Spleen (tissue), 13 donors: ENCODE results near the gene NFATC2. TPM values are rescaled to one million over a fixed set of nuclear protein-coding genes. Genes with fewer than 3 reads are reported as not detected.

ENCODE experiments used
- DNase-seq: peaks from one replicate; pipeline ENCODE4 v3.0.0-alpha.2; 2020
- H3K27ac ChIP-seq, 8 donors: fragments of 200-600 bp; sonication (generic) in 7 of 8; 1 replicate in 4 of 8; 2 replicates in 4 of 8; pipeline versions ENCODE4 v1.5.0 to v1.8.0; 2016 to 2021; ENCODE audit warnings: inconsistent platforms in 4 of 8, mild to moderate bottlenecking in 4 of 8, moderate library complexity in 1 of 8
- H3K27me3 ChIP-seq, 7 donors: fragments of 200-600 bp; sonication (generic) in 6 of 7; replicated peaks in 1 of 7; 1 replicate in 4 of 7; 2 replicates in 3 of 7; pipeline versions ENCODE4 v1.5.0 to v1.8.0; 2016 to 2021; ENCODE audit warnings: inconsistent platforms in 3 of 7, mild to moderate bottlenecking in 1 of 7
- H3K36me3 ChIP-seq, 6 donors: fragments of 200-600 bp; sonication (generic) in 5 of 6; 1 replicate in 4 of 6; 2 replicates in 2 of 6; pipeline versions ENCODE4 v1.5.0 to v1.8.0; 2016 to 2021; ENCODE audit warnings: inconsistent platforms in 2 of 6
- H3K4me1 ChIP-seq, 6 donors: fragments of 200-600 bp; sonication (generic) in 5 of 6; 1 replicate in 3 of 6; 2 replicates in 3 of 6; pipeline versions ENCODE4 v1.5.0 to v1.8.0; 2016 to 2021; ENCODE audit warnings: inconsistent platforms in 3 of 6
- H3K4me3 ChIP-seq, 8 donors: fragments of 200-600 bp; sonication (generic) in 7 of 8; 1 replicate in 4 of 8; 2 replicates in 4 of 8; pipeline versions ENCODE4 v1.5.0 to v1.8.0; 2016 to 2021; ENCODE audit warnings: inconsistent platforms in 4 of 8, mild to moderate bottlenecking in 4 of 8, moderate library complexity in 2 of 8
- H3K9me3 ChIP-seq, 8 donors: fragments of 200-600 bp; sonication (generic) in 7 of 8; 1 replicate in 4 of 8; 2 replicates in 4 of 8; pipeline versions ENCODE4 v1.5.0 to v1.8.0; 2016 to 2021; ENCODE audit warnings: inconsistent platforms in 4 of 8
- POLR2A ChIP-seq, 3 donors: fragments of 450-650 bp; IDR thresholded peaks; one replicate each; pipeline ENCODE4 v1.5.1; 2017; ENCODE audit warnings: antibody characterized with exemption in 3 of 3, mild to moderate bottlenecking in 1 of 3
- POLR2AphosphoS5 ChIP-seq, 3 donors: sonication (generic); formaldehyde crosslinking; IDR thresholded peaks; one replicate each; pipeline ENCODE4 v1.5.1; 2017; ENCODE audit warnings: antibody characterized with exemption in 3 of 3
- WGBS, 5 donors: extraction: QIAGEN DNeasy Blood & Tissue Kit in 3 of 5; methylation state at CpG; one replicate each; pipeline versions ENCODE4 v1.1.5 to v1.1.7; 2013 to 2018; 5-methylcytosine and 5-hydroxymethylcytosine counted together
- intact Hi-C: fragments of 100-400 bp; cut with DNase I; formaldehyde crosslinking; loops from one replicate; pipeline ENCODE4 v1.15.0; 2023; ENCODE audit warnings: low total_unique reads
- long read RNA-seq, 2 donors: transcript quantifications; one replicate each; lab custom pipeline, GENCODE V29; 2026
- polyA plus RNA-seq, 3 donors: library from polyadenylated mRNA; stranded (reverse); fragments of 200-250 nt; gene quantifications; one replicate each; pipeline ENCODE4 v1.2.1, GENCODE V29; 2013
- total RNA-seq, 7 donors: library from RNA; depleted of rRNA in 3 of 7; stranded (reverse); fragments of >200 nt in 3 of 7; fragmentation: NEBNext Ultra II Directional in 4 of 7; extraction: Animal tissue kit (Norgen Biotek cat#: 25700) in 4 of 7; gene quantifications; one replicate each; pipeline versions ENCODE4 v1.1.0 to v1.2.1, GENCODE V29; 2016 to 2021
- TF ChIP-seq, protein P1 (sequence below), 11 experiments: fragments of 200-600 bp in 7 of 11; fragments of 450-650 bp in 4 of 11; sonication (generic) in 4 of 11; IDR thresholded peaks in 8 of 11; conservative IDR thresholded peaks in 3 of 11; 1 replicate in 7 of 11; 2 replicates in 4 of 11; pipeline versions ENCODE4 v1.4.0 to v1.8.0; 2016 to 2021; ENCODE audit warnings: antibody characterized with exemption in 11 of 11, inconsistent platforms in 4 of 11, mild to moderate bottlenecking in 1 of 11
- donor health status: healthy with polysubstance abuse.
- donor health status: DM: no; HTN: no; CAD: no; lungs with moderate emphysema.
- donor health status: DM: no; HTN: no; CAD: no.
- donor health status: Bipolar disorder and iron deficiency.
- donor health status: healthy.
- donor health status: DM: no; HTN: no; CAD: no.
- donor health status: DM: yes; HTN: yes; CAD: no.

Gene NFATC2
- total RNA-seq (10 to 100 TPM; 28.0 to 42.9 (median 38.7) TPM), polyA plus RNA-seq (1 to 10 TPM; 6.5 to 9.1 (median 6.8) TPM)
- long read RNA-seq, donor 1, result 0 reads
- long read RNA-seq, donor 2, result 0 reads

DNA sequence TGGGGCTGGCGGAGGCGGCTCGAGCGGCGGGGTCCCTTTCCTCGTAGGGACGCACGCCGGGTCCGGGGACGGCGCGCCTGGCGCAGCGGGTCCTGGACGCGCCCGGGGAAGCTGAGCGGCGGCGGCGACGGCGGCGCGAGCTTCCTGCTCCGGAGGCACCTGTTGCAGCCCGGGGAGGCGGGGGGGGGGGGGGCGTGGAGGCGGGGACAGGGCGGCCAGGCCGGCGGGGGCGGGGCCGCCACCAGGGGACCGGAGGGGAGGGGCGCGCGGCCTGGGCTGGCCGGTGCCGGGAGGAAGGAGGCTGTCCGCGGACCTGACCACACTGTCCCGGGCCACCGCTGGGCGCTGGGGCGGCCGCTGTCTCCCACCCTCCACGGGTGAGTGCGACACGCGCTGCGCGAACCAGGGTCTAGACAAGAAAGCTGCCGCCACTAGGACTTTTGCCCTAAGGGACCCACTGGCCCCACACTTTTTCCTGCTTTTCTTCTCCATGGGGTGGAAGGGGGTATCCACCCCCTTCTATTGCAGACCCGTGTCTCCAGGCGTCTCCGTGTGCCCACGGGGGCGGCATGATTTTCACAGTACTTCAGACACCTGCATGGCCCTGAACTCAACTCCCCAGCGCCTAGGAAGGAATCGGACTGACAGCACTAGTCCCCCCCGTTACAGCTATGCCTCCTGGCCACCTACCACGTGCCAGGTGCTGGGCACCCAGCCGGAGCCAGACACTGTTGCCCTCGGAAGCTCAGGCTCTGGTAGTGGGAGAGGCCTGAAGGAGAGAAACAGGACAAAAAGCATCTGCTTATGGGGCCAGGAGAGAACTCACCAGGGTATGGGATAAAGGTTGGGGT lies at the start of gene NFATC2:
Gene NFATC2, minus strand, starts transcription at position 149 of the 851 bp plus-strand sequence. CDS start 220 bp downstream, outside the sequence.
- peak within 1 kb of the TSS; percentile 80 to 93 (median 92) for H3K27ac ChIP-seq
- peak within 1 kb of the TSS; percentile 47 to 77 (median 62) for H3K4me3 ChIP-seq
- intact Hi-C loops, result loop anchor here (10.0 kb wide), 1 partner anchor 48 kb away; no protein-coding TSS in a partner anchor
- peak; percentile 92 for DNase-seq
- WGBS, 5 donors, result 3 to 16% (median 4%) methylated on average over 11 to 65 of the region's 67 CpGs
- peaks cover 0 to 8% (median 0%) of the 10 kb centered on the region in 6 donors for H3K36me3 ChIP-seq
- peaks cover 0 to 18% (median 0%) of the 10 kb centered on the region in 7 donors for H3K27me3 ChIP-seq
- H3K4me1 ChIP-seq, result peaks cover 12 to 58% (median 41%) of the 10 kb centered on the region in 6 donors
- peaks cover 0 to 7% (median 0%) of the 10 kb centered on the region in 8 donors for H3K9me3 ChIP-seq
- TF ChIP-seq POLR2A (IDR thresholded peaks at IDR 0.05) (no peak), POLR2AphosphoS5 (IDR thresholded peaks at IDR 0.05) (peak; percentile 54 to 76 (median 64))
- TF ChIP-seq, protein P1, sequence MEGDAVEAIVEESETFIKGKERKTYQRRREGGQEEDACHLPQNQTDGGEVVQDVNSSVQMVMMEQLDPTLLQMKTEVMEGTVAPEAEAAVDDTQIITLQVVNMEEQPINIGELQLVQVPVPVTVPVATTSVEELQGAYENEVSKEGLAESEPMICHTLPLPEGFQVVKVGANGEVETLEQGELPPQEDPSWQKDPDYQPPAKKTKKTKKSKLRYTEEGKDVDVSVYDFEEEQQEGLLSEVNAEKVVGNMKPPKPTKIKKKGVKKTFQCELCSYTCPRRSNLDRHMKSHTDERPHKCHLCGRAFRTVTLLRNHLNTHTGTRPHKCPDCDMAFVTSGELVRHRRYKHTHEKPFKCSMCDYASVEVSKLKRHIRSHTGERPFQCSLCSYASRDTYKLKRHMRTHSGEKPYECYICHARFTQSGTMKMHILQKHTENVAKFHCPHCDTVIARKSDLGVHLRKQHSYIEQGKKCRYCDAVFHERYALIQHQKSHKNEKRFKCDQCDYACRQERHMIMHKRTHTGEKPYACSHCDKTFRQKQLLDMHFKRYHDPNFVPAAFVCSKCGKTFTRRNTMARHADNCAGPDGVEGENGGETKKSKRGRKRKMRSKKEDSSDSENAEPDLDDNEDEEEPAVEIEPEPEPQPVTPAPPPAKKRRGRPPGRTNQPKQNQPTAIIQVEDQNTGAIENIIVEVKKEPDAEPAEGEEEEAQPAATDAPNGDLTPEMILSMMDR (IDR thresholded peaks at IDR 0.05 in 8 of 11, conservative IDR thresholded peaks at IDR 0.05 in 3 of 11), result peak in 1 of 11 experiments; percentile 18

DNA sequence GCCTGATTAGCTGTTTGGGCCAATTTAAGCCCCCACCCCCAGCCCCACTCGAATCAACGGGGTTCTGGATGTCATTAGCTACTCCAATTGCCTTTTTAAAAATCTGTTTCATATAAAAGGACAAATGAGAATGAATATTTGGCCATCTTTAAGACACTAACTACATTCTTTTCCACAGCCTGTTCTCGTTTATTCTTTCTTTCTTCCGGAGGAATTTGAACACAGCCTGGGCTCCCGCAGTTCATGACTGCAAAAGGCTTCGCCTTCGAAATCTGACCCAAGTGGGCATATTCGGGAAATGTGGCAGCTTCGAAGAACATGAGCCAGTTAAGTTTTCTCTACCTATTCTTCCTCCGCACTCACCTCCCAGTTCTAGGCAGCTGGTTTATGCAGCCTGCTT lies 49.4 kb upstream of the NFATC2 start:
- H3K4me1 ChIP-seq, result peaks cover 6 to 25% (median 15%) of the 10 kb centered on the region in 6 donors
- H3K9me3 ChIP-seq, result no peaks in the 10 kb centered on the region
- WGBS, 5 donors, result 92 to 96% (median 96%) methylated on average over 10 of the region's 10 CpGs
- no peak overlapping the region for H3K4me3 ChIP-seq
- H3K27me3 ChIP-seq, result no peaks in the 10 kb centered on the region
- DNase-seq, result no peak
- no peak for TF ChIP-seq POLR2A (IDR thresholded peaks at IDR 0.05)
- TF ChIP-seq POLR2AphosphoS5 (IDR thresholded peaks at IDR 0.05), result no peak
- TF ChIP-seq, protein P1 (IDR thresholded peaks at IDR 0.05 in 8 of 11, conservative IDR thresholded peaks at IDR 0.05 in 3 of 11), result no peak
- no peak overlapping the region for H3K27ac ChIP-seq
- no peaks in the 10 kb centered on the region for H3K36me3 ChIP-seq
- intact Hi-C loops, result loop anchor here (10.0 kb wide), 1 partner anchor 597 kb away; no protein-coding TSS in a partner anchor

DNA sequence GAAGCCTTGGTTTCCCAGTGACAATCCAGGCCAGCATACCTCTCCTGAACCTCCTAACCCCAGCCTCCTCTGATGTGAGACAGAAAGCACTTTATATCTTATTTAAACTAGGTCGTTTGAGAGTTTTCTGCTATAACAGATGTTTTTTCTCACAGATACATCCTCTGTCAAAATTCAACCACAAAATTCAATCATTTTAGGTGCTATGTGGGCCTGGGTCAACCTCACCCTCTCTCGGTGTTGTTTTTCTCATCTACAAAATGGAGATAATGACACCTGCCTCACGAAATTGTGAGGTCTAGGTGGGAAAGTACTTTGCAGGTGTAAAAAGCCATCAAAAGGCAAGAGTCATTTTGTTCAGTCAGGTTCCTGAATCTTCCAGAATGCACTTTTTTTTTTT lies 46.2 kb upstream of the NFATC2 start:
- 57 to 72% (median 69%) methylated on average over 3 of the region's 3 CpGs for WGBS, 5 donors
- DNase-seq, result no peak
- Histone ChIP-seq H3K4me3 (no peak overlapping the region), H3K27me3 (no peaks in the 10 kb centered on the region), H3K4me1 (peaks cover 0 to 5% (median under 1%) of the 10 kb centered on the region in 6 donors), H3K9me3 (no peaks in the 10 kb centered on the region), H3K36me3 (no peaks in the 10 kb centered on the region), H3K27ac (no peak overlapping the region)
- TF ChIP-seq POLR2A (IDR thresholded peaks at IDR 0.05), result no peak
- TF ChIP-seq, protein P1 (IDR thresholded peaks at IDR 0.05 in 8 of 11, conservative IDR thresholded peaks at IDR 0.05 in 3 of 11), result no peak
- intact Hi-C loops, result no loop called here

DNA sequence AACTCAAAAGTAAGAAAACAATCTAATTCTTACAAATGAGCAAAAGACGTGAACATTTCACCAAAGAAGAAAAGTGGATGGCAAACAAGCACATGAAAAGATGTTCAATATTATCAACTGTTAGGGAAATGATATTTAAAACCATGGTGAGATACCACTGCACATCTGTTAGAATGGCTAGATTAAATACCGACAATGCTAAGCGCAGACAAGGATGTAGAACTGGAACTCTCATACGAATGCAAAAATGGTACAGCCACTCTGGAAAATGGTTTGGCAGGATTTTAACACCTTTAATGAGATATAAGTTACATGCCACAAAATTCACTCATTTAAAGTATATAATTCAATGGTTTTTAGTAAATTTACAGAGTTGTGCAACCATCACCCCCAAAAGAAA lies 44.6 kb upstream of the NFATC2 start:
- intact Hi-C loops, result no loop called here
- H3K9me3 ChIP-seq, result no peaks in the 10 kb centered on the region
- whole genome bisulfite sequencing, 5 donors, result 82 to 93% (median 87%) methylated on average over 4 of the region's 4 CpGs
- no peaks in the 10 kb centered on the region for H3K27me3 ChIP-seq
- TF ChIP-seq POLR2AphosphoS5 (IDR thresholded peaks at IDR 0.05), result no peak
- TF ChIP-seq POLR2A (IDR thresholded peaks at IDR 0.05), result no peak
- TF ChIP-seq, protein P1 (IDR thresholded peaks at IDR 0.05 in 8 of 11, conservative IDR thresholded peaks at IDR 0.05 in 3 of 11), result no peak
- peaks cover 0 to 5% (median 0%) of the 10 kb centered on the region in 6 donors for H3K4me1 ChIP-seq
- no peaks in the 10 kb centered on the region for H3K36me3 ChIP-seq
- no peak for DNase-seq
- H3K27ac ChIP-seq, result no peak overlapping the region
- no peak overlapping the region for H3K4me3 ChIP-seq
